ENCODE measurements around the gene PCDHGA12. TPM values are rescaled to one million over a fixed set of nuclear protein-coding genes. Genes with fewer than 3 reads are reported as not detected.

Gene PCDHGA12
- total RNA-seq, 1 donor from 2014 or later = 18.5 TPM

- no peaks in the 10 kb centered on the region for H3K27me3 ChIP-seq
- no peak for TF ChIP-seq CTCF (IDR thresholded peaks at IDR 0.05)
- H3K36me3 ChIP-seq = no peaks in the 10 kb centered on the region
- intact Hi-C loops (cut with DNase I) = loop anchor here (1.0 to 5.0 kb wide), 3 partner anchors 33 to 141 kb away; partner anchors contain the start of gene DIAPH1
- no peaks in the 10 kb centered on the region for H3K9me3 ChIP-seq
- peak in 1 of 2 donors; percentile 85 for DNase-seq (ENCODE audit: low spot score in 2 of 2)
- H3K4me1 ChIP-seq = peaks cover 18 to 35% of the 10 kb centered on the region in 2 donors
- H3K4me3 ChIP-seq = peak overlapping the region; percentile 77 to 83
- peak overlapping the region; percentile 90 to 92 for H3K27ac ChIP-seq
These were observed 46.0 kb downstream of the PCDHGA12 start for GRCh38 chr5:141476132-141476911.

- peak overlapping the region; percentile 90 to 92 for H3K27ac ChIP-seq
These were observed 46.8 kb downstream of the PCDHGA12 start for GRCh38 chr5:141477044-141477575.

GRCh38 chr5:141477815-141478214 lies 47.5 kb downstream of the PCDHGA12 start:
- Histone ChIP-seq H3K4me1 (peaks cover 18 to 42% of the 10 kb centered on the region in 2 donors), H3K27me3 (no peaks in the 10 kb centered on the region), H3K9me3 (no peaks in the 10 kb centered on the region), H3K4me3 (peak overlapping the region; percentile 77 to 83), H3K36me3 (no peaks in the 10 kb centered on the region), H3K27ac (no peak overlapping the region)
- no peak for DNase-seq (ENCODE audit: low spot score in 2 of 2)
- no peak for TF ChIP-seq CTCF (IDR thresholded peaks at IDR 0.05)
- intact Hi-C loops (cut with DNase I) = loop anchor here (5.0 kb wide), 1 partner anchor 139 kb away; the partner anchor contains the start of gene DIAPH1

More at GRCh38 chr5:141477044-141477575, 46.8 kb downstream of the PCDHGA12 start:
- peaks cover 18 to 40% of the 10 kb centered on the region in 2 donors for H3K4me1 ChIP-seq
- no peaks in the 10 kb centered on the region for H3K27me3 ChIP-seq
- DNase-seq (ENCODE audit: low spot score in 2 of 2) = no peak
- intact Hi-C loops (cut with DNase I) = loop anchor here (5.0 kb wide), 1 partner anchor 140 kb away; the partner anchor contains the start of gene DIAPH1
- peak overlapping the region; percentile 77 to 83 for H3K4me3 ChIP-seq
- no peak for TF ChIP-seq CTCF (IDR thresholded peaks at IDR 0.05)
- no peaks in the 10 kb centered on the region for H3K9me3 ChIP-seq
- H3K36me3 ChIP-seq = no peaks in the 10 kb centered on the region

- Histone ChIP-seq H3K4me1 (peaks cover 19 to 46% of the 10 kb centered on the region in 2 donors), H3K9me3 (no peaks in the 10 kb centered on the region), H3K27me3 (no peaks in the 10 kb centered on the region), H3K27ac (no peak overlapping the region), H3K36me3 (no peaks in the 10 kb centered on the region), H3K4me3 (peak overlapping the region; percentile 77 to 83)
- TF ChIP-seq CTCF (IDR thresholded peaks at IDR 0.05) = peak in 1 of 3 experiments; percentile 4
- intact Hi-C loops (cut with DNase I) = loop anchor here (5.0 kb wide), 1 partner anchor 139 kb away; the partner anchor contains the start of gene DIAPH1
- no peak for DNase-seq (ENCODE audit: low spot score in 2 of 2)
These were observed 48.1 kb downstream of the PCDHGA12 start for GRCh38 chr5:141478321-141478945.

GRCh38 chr5:141479776-141480175 lies 49.5 kb downstream of the PCDHGA12 start:
- H3K4me3 ChIP-seq = peak overlapping the region in 1 of 2 donors; percentile 83
- H3K4me1 ChIP-seq = peaks cover 25 to 57% of the 10 kb centered on the region in 2 donors
- H3K27ac ChIP-seq = no peak overlapping the region
- intact Hi-C loops (cut with DNase I) = loop anchor here (5.0 kb wide), 1 partner anchor 138 kb away; the partner anchor contains the start of gene DIAPH1
- H3K9me3 ChIP-seq = no peaks in the 10 kb centered on the region
- TF ChIP-seq CTCF (IDR thresholded peaks at IDR 0.05) = no peak
- no peaks in the 10 kb centered on the region for H3K36me3 ChIP-seq
- no peak for DNase-seq (ENCODE audit: low spot score in 2 of 2)
- H3K27me3 ChIP-seq = no peaks in the 10 kb centered on the region

Other genes starting within 250 kb of the PCDHGA12 start
- gene PCDHB16, start 248.1 kb upstream of the PCDHGA12 start, total RNA-seq = 18.3 TPM
- 1.9 TPM for gene PCDHB9, start 243.3 kb upstream of the PCDHGA12 start, total RNA-seq
- 0.21 TPM for gene PCDHB10, start 238.2 kb upstream of the PCDHGA12 start, total RNA-seq
- 7.1 TPM for gene PCDHB11, start 230.9 kb upstream of the PCDHGA12 start, total RNA-seq
- gene PCDHB12, start 221.8 kb upstream of the PCDHGA12 start, total RNA-seq = 19.7 TPM
- gene PCDHB13, start 216.6 kb upstream of the PCDHGA12 start, total RNA-seq = 6.7 TPM
- gene PCDHB14, start 207.2 kb upstream of the PCDHGA12 start, total RNA-seq = 10.6 TPM
- 2.9 TPM for gene PCDHB15, start 185.1 kb upstream of the PCDHGA12 start, total RNA-seq
- not detected for gene SLC25A2, start 126.5 kb upstream of the PCDHGA12 start, total RNA-seq
- 30.1 TPM for gene TAF7, start 109.7 kb upstream of the PCDHGA12 start, total RNA-seq
- gene PCDHGA1, start 100.0 kb upstream of the PCDHGA12 start, total RNA-seq = not detected
- 4.9 TPM for gene PCDHGA2, start 91.7 kb upstream of the PCDHGA12 start, total RNA-seq
- gene PCDHGA3, start 86.7 kb upstream of the PCDHGA12 start, total RNA-seq = 9.2 TPM
- 1.8 TPM for gene PCDHGB1, start 80.4 kb upstream of the PCDHGA12 start, total RNA-seq
- gene PCDHGA4, start 75.5 kb upstream of the PCDHGA12 start, total RNA-seq = 4.3 TPM
- 12.2 TPM for gene PCDHGB2, start 70.5 kb upstream of the PCDHGA12 start, total RNA-seq
- gene PCDHGA5, start 66.3 kb upstream of the PCDHGA12 start, total RNA-seq = 4.5 TPM
- gene PCDHGB3, start 60.3 kb upstream of the PCDHGA12 start, total RNA-seq = 14.4 TPM
- 2.0 TPM for gene PCDHGA6, start 56.6 kb upstream of the PCDHGA12 start, total RNA-seq
- 4.2 TPM for gene PCDHGA7, start 47.8 kb upstream of the PCDHGA12 start, total RNA-seq
- 3.6 TPM for gene PCDHGB4, start 42.8 kb upstream of the PCDHGA12 start, total RNA-seq
- 3.2 TPM for gene PCDHGA8, start 37.9 kb upstream of the PCDHGA12 start, total RNA-seq
- 19.6 TPM for gene PCDHGB5, start 32.6 kb upstream of the PCDHGA12 start, total RNA-seq
- 3.2 TPM for gene PCDHGA9, start 27.7 kb upstream of the PCDHGA12 start, total RNA-seq
- gene PCDHGB6, start 22.5 kb upstream of the PCDHGA12 start, total RNA-seq = 3.9 TPM
- gene PCDHGA10, start 17.5 kb upstream of the PCDHGA12 start, total RNA-seq = 4.4 TPM
- gene PCDHGB7, start 12.8 kb upstream of the PCDHGA12 start, total RNA-seq = 10.2 TPM
- 5.3 TPM for gene PCDHGA11, start 9.5 kb upstream of the PCDHGA12 start, total RNA-seq
- 51.4 TPM for gene PCDHGC3, start 45.5 kb downstream of the PCDHGA12 start, total RNA-seq
- gene PCDHGC4, start 54.5 kb downstream of the PCDHGA12 start, total RNA-seq = 59.3 TPM
- 0.11 TPM for gene PCDHGC5, start 58.6 kb downstream of the PCDHGA12 start, total RNA-seq
- gene DIAPH1, start 188.5 kb downstream of the PCDHGA12 start, total RNA-seq = 65.8 TPM
- 43.4 TPM for gene HDAC3, start 206.3 kb downstream of the PCDHGA12 start, total RNA-seq
- gene RELL2, start 206.5 kb downstream of the PCDHGA12 start, total RNA-seq = 1.4 TPM
- gene FCHSD1, start 220.9 kb downstream of the PCDHGA12 start, total RNA-seq = 127 TPM